Measurements from ENCODE around the gene CNN2. TPM values are rescaled to one million over a fixed set of nuclear protein-coding genes. Genes with fewer than 3 reads are reported as not detected.

CNN2 gene
- total and polyA plus RNA-seq, 2 of the 13 experiments (the other 11 are each of a cell fraction or from before 2014, with no cell fraction given), result 63.6 to 70.0 TPM

GRCh38 chr19:1046117-1046626 lies 19.8 kb downstream of the CNN2 start (continued):
- TF ChIP-seq, protein P1, sequence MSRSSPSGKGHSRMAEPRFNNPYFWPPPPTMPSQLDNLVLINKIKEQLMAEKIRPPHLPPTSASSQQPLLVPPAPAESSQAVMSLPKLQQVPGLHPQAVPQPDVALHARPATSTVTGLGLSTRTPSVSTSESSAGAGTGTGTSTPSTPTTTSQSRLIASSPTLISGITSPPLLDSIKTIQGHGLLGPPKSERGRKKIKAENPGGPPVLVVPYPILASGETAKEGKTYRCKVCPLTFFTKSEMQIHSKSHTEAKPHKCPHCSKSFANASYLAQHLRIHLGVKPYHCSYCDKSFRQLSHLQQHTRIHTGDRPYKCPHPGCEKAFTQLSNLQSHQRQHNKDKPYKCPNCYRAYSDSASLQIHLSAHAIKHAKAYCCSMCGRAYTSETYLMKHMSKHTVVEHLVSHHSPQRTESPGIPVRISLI (CRISPR knock-in tag; IDR thresholded peaks at IDR 0.05; ENCODE audit: borderline replicate concordance), result no peak
- TF ChIP-seq ZNF446 (CRISPR knock-in tag; IDR thresholded peaks at IDR 0.05) (peak; percentile 79; the same call in 1 of the 2 replicates), TCF7L2 (IDR thresholded peaks at IDR 0.05; ENCODE audit: low read depth, low read length) (no peak), ZNF772 (CRISPR knock-in tag; IDR thresholded peaks at IDR 0.05) (0 out of 2 replicates have a peak, but pooled peaks have one; percentile 41), LCORL (IDR thresholded peaks at IDR 0.05) (no peak), LCORL (CRISPR knock-in tag; IDR thresholded peaks at IDR 0.05) (peak; percentile 51), ZNF451 (CRISPR knock-in tag; IDR thresholded peaks at IDR 0.05) (peak; percentile 43; the same call in 1 of the 2 replicates), ZNF136 (CRISPR knock-in tag; IDR thresholded peaks at IDR 0.05; ENCODE audit: low read depth) (peak; percentile 53; the same call in 1 of the 2 replicates), SP140L (CRISPR knock-in tag; IDR thresholded peaks at IDR 0.05; ENCODE audit: borderline replicate concordance) (no peak), ZNF292 (CRISPR knock-in tag; IDR thresholded peaks at IDR 0.05; ENCODE audit: borderline replicate concordance, low read depth) (peak; percentile 40), YY1 (IDR thresholded peaks at IDR 0.05; ENCODE audit: insufficient read depth, insufficient replicate concordance, low read depth, low read length) (no peak), ZNF557 (CRISPR knock-in tag; IDR thresholded peaks at IDR 0.05) (peak; percentile 64; the same call in 1 of the 2 replicates), ZNF230 (CRISPR knock-in tag; IDR thresholded peaks at IDR 0.05) (no peak)
- TF ChIP-seq, protein P2, sequence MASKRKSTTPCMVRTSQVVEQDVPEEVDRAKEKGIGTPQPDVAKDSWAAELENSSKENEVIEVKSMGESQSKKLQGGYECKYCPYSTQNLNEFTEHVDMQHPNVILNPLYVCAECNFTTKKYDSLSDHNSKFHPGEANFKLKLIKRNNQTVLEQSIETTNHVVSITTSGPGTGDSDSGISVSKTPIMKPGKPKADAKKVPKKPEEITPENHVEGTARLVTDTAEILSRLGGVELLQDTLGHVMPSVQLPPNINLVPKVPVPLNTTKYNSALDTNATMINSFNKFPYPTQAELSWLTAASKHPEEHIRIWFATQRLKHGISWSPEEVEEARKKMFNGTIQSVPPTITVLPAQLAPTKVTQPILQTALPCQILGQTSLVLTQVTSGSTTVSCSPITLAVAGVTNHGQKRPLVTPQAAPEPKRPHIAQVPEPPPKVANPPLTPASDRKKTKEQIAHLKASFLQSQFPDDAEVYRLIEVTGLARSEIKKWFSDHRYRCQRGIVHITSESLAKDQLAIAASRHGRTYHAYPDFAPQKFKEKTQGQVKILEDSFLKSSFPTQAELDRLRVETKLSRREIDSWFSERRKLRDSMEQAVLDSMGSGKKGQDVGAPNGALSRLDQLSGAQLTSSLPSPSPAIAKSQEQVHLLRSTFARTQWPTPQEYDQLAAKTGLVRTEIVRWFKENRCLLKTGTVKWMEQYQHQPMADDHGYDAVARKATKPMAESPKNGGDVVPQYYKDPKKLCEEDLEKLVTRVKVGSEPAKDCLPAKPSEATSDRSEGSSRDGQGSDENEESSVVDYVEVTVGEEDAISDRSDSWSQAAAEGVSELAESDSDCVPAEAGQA (IDR thresholded peaks at IDR 0.05; ENCODE audit: low read depth), result 0 out of 2 replicates have a peak, but pooled peaks have one; percentile 28
- TF ChIP-seq, protein P2 (CRISPR knock-in tag; IDR thresholded peaks at IDR 0.05; ENCODE audit: borderline replicate concordance), result no peak
- TF ChIP-seq, protein P3, sequence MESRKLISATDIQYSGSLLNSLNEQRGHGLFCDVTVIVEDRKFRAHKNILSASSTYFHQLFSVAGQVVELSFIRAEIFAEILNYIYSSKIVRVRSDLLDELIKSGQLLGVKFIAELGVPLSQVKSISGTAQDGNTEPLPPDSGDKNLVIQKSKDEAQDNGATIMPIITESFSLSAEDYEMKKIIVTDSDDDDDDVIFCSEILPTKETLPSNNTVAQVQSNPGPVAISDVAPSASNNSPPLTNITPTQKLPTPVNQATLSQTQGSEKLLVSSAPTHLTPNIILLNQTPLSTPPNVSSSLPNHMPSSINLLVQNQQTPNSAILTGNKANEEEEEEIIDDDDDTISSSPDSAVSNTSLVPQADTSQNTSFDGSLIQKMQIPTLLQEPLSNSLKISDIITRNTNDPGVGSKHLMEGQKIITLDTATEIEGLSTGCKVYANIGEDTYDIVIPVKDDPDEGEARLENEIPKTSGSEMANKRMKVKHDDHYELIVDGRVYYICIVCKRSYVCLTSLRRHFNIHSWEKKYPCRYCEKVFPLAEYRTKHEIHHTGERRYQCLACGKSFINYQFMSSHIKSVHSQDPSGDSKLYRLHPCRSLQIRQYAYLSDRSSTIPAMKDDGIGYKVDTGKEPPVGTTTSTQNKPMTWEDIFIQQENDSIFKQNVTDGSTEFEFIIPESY (CRISPR knock-in tag; IDR thresholded peaks at IDR 0.05), result peak; percentile 97
- TF ChIP-seq, protein P4, sequence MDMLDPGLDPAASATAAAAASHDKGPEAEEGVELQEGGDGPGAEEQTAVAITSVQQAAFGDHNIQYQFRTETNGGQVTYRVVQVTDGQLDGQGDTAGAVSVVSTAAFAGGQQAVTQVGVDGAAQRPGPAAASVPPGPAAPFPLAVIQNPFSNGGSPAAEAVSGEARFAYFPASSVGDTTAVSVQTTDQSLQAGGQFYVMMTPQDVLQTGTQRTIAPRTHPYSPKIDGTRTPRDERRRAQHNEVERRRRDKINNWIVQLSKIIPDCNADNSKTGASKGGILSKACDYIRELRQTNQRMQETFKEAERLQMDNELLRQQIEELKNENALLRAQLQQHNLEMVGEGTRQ (IDR thresholded peaks at IDR 0.05; ENCODE audit: low read depth, low read length), result peak; percentile 41; the same call in 1 of the 2 replicates
- TF ChIP-seq, protein P4 (CRISPR knock-in tag; IDR thresholded peaks at IDR 0.05; ENCODE audit: borderline replicate concordance), result peak; percentile 84; the same call in 1 of the 2 replicates

All from HepG2 (cell line).